ENCODE measurements around the gene DGUOK.

Gene DGUOK

GRCh38 chr2:73981081-73982001, 54.7 kb downstream of the DGUOK start:
- peak; percentile 81 for DNase-seq

- no peak for DNase-seq
Observed at GRCh38 chr2:73982140-73982617, 55.5 kb downstream of the DGUOK start.

DNA sequence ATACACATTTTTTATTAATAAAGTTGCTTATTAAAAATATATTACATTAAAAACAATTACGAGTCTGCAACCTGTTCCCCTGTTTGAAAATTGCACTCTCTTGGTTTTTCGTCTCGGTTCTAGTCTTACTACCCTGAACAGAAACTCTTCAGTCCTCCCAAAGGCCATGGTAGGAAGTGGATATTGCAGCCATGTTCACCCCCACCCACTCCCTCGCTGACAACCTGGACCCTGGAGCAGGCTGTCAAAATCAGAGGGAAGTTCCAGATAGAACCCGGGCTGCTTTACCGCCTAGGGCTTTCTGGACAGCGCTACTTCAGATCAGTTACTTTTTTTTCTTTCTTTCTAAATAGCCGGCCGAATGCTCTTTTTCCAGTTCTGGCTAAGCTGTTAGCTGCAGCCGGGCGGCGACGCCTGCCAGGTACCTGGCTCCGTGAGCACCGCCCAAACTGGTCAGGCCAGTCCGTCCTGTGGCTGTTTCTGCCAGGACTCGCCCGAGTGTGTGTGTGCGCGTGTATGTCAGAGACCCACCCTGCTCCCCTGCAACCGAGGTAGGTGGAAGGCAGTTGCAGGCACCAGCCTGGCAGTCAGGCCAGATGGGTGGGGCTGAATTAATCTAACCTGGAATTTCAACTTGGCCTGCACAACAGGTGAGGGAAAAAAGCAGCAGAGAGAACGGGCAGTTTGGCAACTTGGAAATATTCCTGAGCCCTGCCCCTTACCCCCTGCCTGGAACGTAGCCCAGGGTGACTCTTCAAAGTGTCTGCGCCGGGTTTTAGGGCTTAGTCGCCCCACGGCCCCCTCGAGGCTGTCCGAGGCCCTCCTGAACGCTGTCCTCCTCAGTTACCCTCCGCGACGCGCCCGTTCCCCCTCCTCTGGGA, 56.9 kb downstream of the DGUOK start:
- no peak for DNase-seq

DNA sequence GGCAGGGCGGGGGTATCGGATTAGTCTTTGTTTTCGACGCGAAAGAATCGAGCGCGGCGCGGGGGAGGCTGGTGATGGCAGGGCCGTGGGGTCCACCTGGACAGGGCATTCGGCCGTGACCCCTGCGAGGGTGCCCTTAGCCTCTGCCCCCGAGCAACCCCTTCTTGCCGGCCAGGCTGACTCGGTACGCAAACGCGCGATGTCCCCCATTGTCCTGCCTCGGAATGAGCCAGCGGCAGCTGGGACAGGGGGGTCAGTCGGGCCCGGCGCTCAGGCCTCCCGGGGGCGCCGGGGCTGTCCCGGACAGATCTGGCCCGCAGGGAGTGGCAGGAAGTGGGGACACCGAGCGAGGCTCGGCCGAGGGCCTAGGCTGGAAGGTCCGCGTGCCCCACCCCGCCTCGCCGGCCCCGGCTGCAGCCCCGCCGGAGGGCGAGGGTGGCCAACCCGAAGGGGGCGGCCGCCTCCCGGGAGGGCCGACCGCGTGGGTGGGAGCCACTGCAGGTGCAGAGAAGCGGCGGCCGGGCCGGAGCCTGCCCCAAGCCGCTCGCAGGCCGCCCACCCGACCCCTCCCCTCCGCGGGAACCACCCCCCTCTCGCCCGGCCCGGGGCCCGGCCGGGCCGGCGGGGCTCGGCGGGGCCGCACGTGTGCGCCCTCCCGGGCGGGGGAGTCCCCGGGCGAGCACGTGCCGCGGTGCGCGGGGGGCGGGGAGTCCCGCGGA, 57.7 kb downstream of the DGUOK start, which contains the start of gene TET3:
Gene TET3, plus strand, starts transcription at position 708 of the 719 bp plus-strand sequence. CDS start 1,494 bp downstream, outside the sequence.
- DNase-seq = peak; percentile 70

DNA sequence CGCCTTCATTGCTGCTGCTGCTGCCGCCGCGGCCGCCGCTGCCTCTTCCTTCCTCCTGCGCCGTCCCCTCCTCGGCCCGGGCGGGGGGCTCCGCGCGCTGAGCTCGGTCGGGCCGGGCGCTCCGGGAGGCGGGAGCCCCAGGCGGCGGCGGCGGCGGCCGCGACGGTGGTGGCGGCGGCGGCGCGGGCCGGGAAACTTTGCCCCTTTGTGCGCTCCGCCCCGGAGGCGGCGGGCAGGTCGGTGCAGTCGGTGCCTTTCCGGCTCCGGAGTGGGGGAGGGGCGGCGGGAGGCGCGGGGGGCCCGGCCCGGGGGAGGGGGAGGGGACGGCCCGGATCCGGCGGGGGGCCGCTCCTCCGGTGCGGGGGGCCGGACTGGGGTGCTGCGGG, 58.2 kb downstream of the DGUOK start:
- peak; percentile 83 for DNase-seq

DNA sequence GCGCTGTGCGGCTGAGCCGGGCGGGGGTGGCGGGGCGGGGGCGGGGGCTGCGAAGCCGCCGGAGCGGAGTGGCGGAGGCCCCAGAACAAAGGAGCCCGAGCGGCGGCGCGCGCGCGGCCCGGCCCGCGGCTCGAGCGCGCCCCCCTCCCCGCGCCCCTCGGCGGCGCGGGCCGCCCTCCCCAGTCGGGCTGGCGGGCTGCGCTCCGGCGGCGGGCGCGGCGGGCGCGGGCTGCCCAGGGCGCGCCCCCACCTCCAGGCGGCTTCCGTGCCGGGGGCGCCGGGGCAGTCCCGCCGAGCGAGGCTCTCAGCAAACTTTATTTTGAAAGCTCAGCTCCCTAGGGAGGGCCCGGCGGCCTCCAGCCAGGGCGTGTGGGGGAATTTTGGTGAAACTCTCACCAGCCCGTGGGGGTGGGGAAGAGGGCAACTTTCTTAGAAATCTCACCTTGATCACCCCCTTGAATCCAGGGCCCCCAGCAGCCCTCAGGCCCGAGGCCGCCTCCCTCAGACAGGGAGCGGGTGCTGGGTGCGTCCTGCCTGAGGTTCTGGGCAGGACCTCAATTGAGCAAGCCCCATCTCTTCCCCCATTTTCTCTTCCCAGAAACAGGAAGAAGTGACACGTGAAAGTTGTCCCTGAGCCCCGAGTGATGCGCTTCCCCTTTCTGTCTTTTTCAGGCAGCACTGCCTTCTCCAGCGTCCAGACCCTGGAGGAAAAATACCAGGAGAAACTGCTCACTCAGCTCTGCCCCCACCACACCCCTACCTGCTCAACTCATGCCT, 58.8 kb downstream of the DGUOK start:
- DNase-seq = peak; percentile 85

DNA sequence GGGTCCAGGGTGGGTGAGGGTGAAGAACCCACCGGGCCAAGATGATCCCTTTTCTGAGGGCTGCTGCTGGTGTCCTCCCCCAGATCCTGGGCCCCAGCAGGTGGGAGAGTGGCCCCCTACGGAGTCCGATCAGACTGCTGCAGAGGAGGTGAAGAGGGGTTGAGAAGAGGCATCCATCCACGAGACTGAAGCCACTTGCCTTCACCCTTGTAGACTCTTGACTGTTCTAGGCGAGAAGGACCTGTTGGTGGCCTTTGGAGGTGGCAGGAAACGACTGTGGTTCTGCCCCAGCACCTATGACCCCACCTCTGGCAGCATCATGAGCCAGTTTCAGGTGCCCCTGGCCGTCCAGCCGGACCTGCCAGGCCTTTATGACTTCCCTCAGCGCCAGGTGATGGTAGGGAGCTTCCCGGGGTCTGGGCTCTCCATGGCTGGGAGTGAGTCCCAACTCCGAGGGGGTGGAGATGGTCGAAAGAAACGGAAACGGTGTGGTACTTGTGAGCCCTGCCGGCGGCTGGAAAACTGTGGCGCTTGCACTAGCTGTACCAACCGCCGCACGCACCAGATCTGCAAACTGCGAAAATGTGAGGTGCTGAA, 59.5 kb downstream of the DGUOK start:
- DNase-seq = peak; percentile 67

- peak; percentile 71 for DNase-seq
Observed at GRCh38 chr2:73987109-73987947, 60.6 kb downstream of the DGUOK start.

DNA sequence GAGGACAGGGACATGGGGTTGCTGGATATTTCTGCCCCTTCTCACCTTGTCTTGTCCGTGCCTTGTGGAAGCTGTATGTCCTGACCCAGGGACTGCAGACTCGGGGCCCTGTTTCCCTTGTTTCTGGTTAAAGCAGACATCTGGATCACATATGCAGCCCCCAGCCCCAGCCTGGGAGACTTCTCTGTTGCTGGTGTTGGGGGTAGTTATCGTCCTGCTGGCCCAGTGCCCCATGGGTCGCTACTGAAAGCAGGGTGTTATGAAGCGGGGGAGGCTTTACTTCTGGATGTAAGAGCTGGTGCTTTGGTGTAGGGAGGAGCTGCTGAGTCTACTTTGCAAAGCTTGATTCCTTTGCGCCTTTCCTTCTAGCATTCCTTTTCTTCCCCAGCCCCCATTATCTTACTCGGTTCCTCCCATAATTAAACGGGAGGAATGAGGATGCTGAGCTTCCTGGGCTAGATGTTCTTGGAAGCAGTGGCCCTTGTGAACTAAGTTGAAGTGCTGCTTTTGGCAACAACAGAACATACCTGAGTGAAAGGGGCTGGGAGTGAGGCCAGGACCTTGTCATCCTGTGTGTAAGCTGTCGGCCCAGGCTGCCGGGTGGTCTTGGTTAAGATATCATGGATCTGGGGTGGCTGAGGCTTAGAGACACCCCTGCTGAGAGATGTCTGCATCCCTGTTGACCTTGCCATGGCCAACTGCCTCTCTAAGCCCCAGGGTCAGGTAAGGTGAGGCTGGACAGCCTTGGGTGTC, 61.4 kb downstream of the DGUOK start:
- DNase-seq = no peak

- DNase-seq = no peak
Observed at GRCh38 chr2:73989972-73990371, 63.3 kb downstream of the DGUOK start.

GRCh38 chr2:73990531-73990930, 63.9 kb downstream of the DGUOK start:
- no peak for DNase-seq

- DNase-seq = no peak
Observed at GRCh38 chr2:73992036-73992435, 65.4 kb downstream of the DGUOK start.

GRCh38 chr2:73993376-73993775, 66.7 kb downstream of the DGUOK start:
- DNase-seq = no peak

- DNase-seq = no peak
Observed at GRCh38 chr2:73993778-73994177, 67.1 kb downstream of the DGUOK start.

GRCh38 chr2:73994178-73994831, 67.6 kb downstream of the DGUOK start:
- DNase-seq = no peak

- DNase-seq = no peak
Observed at GRCh38 chr2:73995810-73996209, 69.1 kb downstream of the DGUOK start.

DNA sequence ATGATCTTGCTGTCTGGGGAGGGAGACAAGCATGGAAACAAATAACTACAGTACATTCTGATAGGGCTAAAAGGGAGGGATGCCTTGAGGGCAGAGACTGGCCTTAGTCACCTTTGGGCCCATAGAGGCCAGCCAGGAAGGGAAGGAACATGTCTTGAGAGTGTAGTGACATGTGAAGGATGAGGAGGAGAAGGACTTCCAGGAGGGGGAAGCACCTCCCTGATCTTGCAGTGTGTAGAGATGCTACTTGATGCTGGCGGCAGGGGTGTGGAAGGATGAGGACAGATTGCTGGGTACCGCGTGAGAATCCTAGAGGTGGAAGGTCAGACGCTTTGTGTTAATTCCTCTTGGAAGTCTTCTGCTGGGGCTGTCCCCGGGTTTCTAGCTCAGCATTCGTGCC, 71.1 kb downstream of the DGUOK start:
- DNase-seq = no peak

GRCh38 chr2:73998451-73998850, 71.8 kb downstream of the DGUOK start:
- no peak for DNase-seq

DNA sequence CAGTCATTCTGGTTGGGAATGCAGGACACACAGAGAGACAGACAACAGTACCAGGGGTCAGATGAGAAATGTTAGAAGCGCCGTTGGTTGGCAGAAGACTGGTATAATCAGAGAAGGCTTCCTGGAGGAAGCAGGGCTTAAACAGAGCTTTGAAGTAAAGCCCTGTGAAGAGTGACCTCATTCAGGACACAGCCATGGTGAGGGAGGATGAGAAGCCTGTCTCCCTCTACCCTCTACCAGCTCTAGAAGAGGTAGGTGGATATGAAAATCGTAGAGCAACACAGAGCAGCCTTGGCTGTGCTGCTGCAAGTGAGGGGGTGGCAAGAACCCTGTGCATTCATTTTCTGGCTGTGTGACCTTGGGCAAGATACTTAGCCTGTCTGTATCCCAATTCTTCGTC, 72.3 kb downstream of the DGUOK start:
- DNase-seq = no peak
